IMR-90 (cell line): Measurements from ENCODE around the gene PXN. TPM values are rescaled to one million over a fixed set of nuclear protein-coding genes. Genes with fewer than 3 reads are reported as not detected.

Experiments
- ATAC-seq: fragments of 200-7000 bp; cut with Tn5 transposase; 2 replicates; pipeline ENCODE4 v1.9.1; 2020; ENCODE audit warnings: low read depth, mild to moderate bottlenecking, moderate library complexity
- BruUV-seq: library from RNA; stranded (reverse); fragments of 400-500 nt; replicated peaks from 2 replicates; lab custom pipeline; 2021; lab: Mats Ljungman, UMichigan
- CTCF ChIA-PET: fragments of 300-600 bp; formaldehyde crosslinking; extraction: SDS; loops from one replicate; lab custom pipeline; 2021; ENCODE audit warnings: antibody characterized with exemption; lab: Yijun Ruan, JAX
- POLR2A ChIA-PET: fragments of 300-600 bp; sonication (Branson Sonifier 250); formaldehyde crosslinking; loops from one replicate; lab custom pipeline; 2022; ENCODE audit warnings: antibody characterized with exemption; ENCODE audit not compliant: unreplicated experiment; lab: Charles Lee
- DNase-seq: peaks from one replicate; pipeline ENCODE4 v3.0.0; 2013
- H2AFZ ChIP-seq: replicated peaks from 2 replicates; pipeline ENCODE3; 2013; ENCODE audit warnings: low read length, mild to moderate bottlenecking; ENCODE audit not compliant: poor library complexity
- H2AK5ac ChIP-seq: 2 replicates; pipeline ENCODE4 v1.6.1; 2013; ENCODE audit warnings: low read depth, low read length, inconsistent platforms
- H2AK9ac ChIP-seq: replicated peaks from 2 replicates; pipeline ENCODE3; 2013; ENCODE audit warnings: mild to moderate bottlenecking, low read depth, low read length, moderate library complexity; ENCODE audit not compliant: poor library complexity
- H2BK120ac ChIP-seq: 2 replicates; pipeline ENCODE4 v1.6.1; 2013; ENCODE audit warnings: low read depth, low read length, inconsistent platforms
- H2BK15ac ChIP-seq: 3 replicates; pipeline ENCODE4 v1.6.1; 2013; ENCODE audit warnings: low read depth, low read length, inconsistent platforms
- H2BK20ac ChIP-seq: 2 replicates; pipeline ENCODE4 v1.6.1; 2013; ENCODE audit warnings: low read depth, mild to moderate bottlenecking, inconsistent platforms, low read length, moderate library complexity
- H2BK5ac ChIP-seq: 2 replicates; pipeline ENCODE4 v1.6.1; 2013; ENCODE audit warnings: mild to moderate bottlenecking, low read depth, low read length, inconsistent platforms; ENCODE audit not compliant: poor library complexity, severe bottlenecking
- H3K14ac ChIP-seq: replicated peaks from 2 replicates; pipeline ENCODE4 v1.6.1; 2013; ENCODE audit warnings: low read depth, low read length, inconsistent platforms
- H3K18ac ChIP-seq: 2 replicates; pipeline ENCODE4 v1.6.1; 2013; ENCODE audit warnings: low read depth, low read length, control low read depth
- H3K23ac ChIP-seq: 2 replicates; pipeline ENCODE4 v1.6.1; 2013; ENCODE audit warnings: low read depth, low read length, inconsistent platforms
- H3K27ac ChIP-seq: 2 replicates; pipeline ENCODE4 v1.5.1; 2013; ENCODE audit warnings: mild to moderate bottlenecking, control low read depth, low read length; ENCODE audit not compliant: insufficient read depth
- H3K27me3 ChIP-seq: 2 replicates; pipeline ENCODE4 v1.6.1; 2013; ENCODE audit warnings: low read length; ENCODE audit not compliant: control insufficient read depth, insufficient read depth
- H3K36me3 ChIP-seq: 2 replicates; pipeline ENCODE4 v1.6.1; 2013; ENCODE audit warnings: low read length, mixed read lengths; ENCODE audit not compliant: control insufficient read depth, insufficient read depth
- H3K4ac ChIP-seq: 2 replicates; pipeline ENCODE4 v1.6.1; 2013; ENCODE audit warnings: low read depth, low read length, inconsistent platforms
- H3K4me1 ChIP-seq: 2 replicates; pipeline ENCODE4 v1.6.1; 2013; ENCODE audit warnings: low read length, mixed read lengths; ENCODE audit not compliant: control insufficient read depth, insufficient read depth
- H3K4me2 ChIP-seq: 2 replicates; pipeline ENCODE4 v1.6.1; 2013; ENCODE audit warnings: low read depth, mild to moderate bottlenecking, control low read depth, low read length, moderate library complexity
- H3K4me3 ChIP-seq: 2 replicates; pipeline ENCODE4 v1.5.1; 2013; ENCODE audit warnings: low read depth, mild to moderate bottlenecking, control low read depth, low read length, moderate library complexity; ENCODE audit not compliant: insufficient read depth
- H3K56ac ChIP-seq: 2 replicates; pipeline ENCODE4 v1.6.1; 2013; ENCODE audit warnings: low read length, inconsistent platforms; ENCODE audit not compliant: insufficient read depth; ENCODE audit errors: extremely low read depth
- H3K79me1 ChIP-seq, 2 experiments: 2 replicates each; pipeline ENCODE4 v1.6.1; 2013; ENCODE audit warnings: low read length in 2 of 2, inconsistent platforms in 1 of 2, low read depth in 1 of 2
- H3K9ac ChIP-seq: 2 replicates; pipeline ENCODE4 v1.6.1; 2013; ENCODE audit warnings: low read depth, low read length, control low read depth
- H3K9me1 ChIP-seq: 2 replicates; pipeline ENCODE4 v1.6.1; 2013; ENCODE audit warnings: low read length, inconsistent platforms; ENCODE audit not compliant: insufficient read depth
- H3K9me3 ChIP-seq: 2 replicates; pipeline ENCODE4 v1.6.1; 2013; ENCODE audit warnings: low read length; ENCODE audit not compliant: control insufficient read depth, insufficient read depth
- H4K20me1 ChIP-seq: 2 replicates; pipeline ENCODE4 v1.6.1; 2013; ENCODE audit warnings: low read length, inconsistent platforms; ENCODE audit not compliant: insufficient read depth
- H4K5ac ChIP-seq: 2 replicates; pipeline ENCODE4 v1.6.1; 2013; ENCODE audit warnings: mild to moderate bottlenecking, low read depth, low read length, control low read depth
- H4K8ac ChIP-seq, 2 experiments: 2 replicates each; pipeline ENCODE4 v1.6.1; 2013; ENCODE audit warnings: low read depth in 2 of 2, low read length in 2 of 2, control low read depth in 1 of 2, inconsistent platforms in 1 of 2
- H4K91ac ChIP-seq: 2 replicates; pipeline ENCODE4 v1.6.1; 2013; ENCODE audit warnings: low read depth, low read length, inconsistent platforms; ENCODE audit not compliant: insufficient read depth
- MXI1 ChIP-seq: IDR thresholded peaks from 2 replicates; pipeline ENCODE4 v1.6.1; 2012; ENCODE audit warnings: low read depth, mild to moderate bottlenecking, low read length, moderate library complexity, borderline replicate concordance
- NFE2L2 ChIP-seq: fragments of 150-350 bp; IDR thresholded peaks from 2 replicates; pipeline ENCODE4 v1.6.1; 2016; ENCODE audit warnings: low read depth, mild to moderate bottlenecking, low read length
- RCOR1 ChIP-seq: IDR thresholded peaks from 2 replicates; pipeline ENCODE4 v1.6.1; 2012; ENCODE audit warnings: mild to moderate bottlenecking, low read length, improper control_type of control experiment; ENCODE audit not compliant: insufficient replicate concordance
- WGBS, 2 experiments: methylation state at CpG; one replicate each; pipeline versions ENCODE4 v1.1.5 to v1.1.7; 2013; ENCODE audit warnings: missing lambda C conversion rate in 2 of 2; ENCODE audit not compliant: insufficient read length in 1 of 2; ENCODE audit errors: extremely low coverage in 2 of 2; 5-methylcytosine and 5-hydroxymethylcytosine counted together
- dilution Hi-C: fragments of 300-500 bp; cut with HindIII; formaldehyde crosslinking; loops from one replicate; pipeline ENCODE4 v1.14.3; 2018; ENCODE audit warnings: low sequenced_read_pairs; ENCODE audit not compliant: unreplicated experiment
- in situ Hi-C: fragments of 300-500 bp; cut with MboI; formaldehyde crosslinking; loops from 3 replicates; pipeline ENCODE4 v1.14.3; 2019; ENCODE audit warnings: low sequenced_read_pairs, inconsistent platforms, mixed read lengths
- intact Hi-C: fragments of 100-400 bp; cut with micrococcal nuclease; formaldehyde crosslinking; loops from 2 replicates; pipeline ENCODE4 v1.10.0; 2022
- polyA plus RNA-seq, 3 experiments: library from polyadenylated mRNA; depleted of rRNA; stranded (reverse); fragments of >200 nt; gene quantifications; 2 replicates each; pipeline ENCODE4 v1.2.3, GENCODE V29; 2012; ENCODE audit warnings: low replicate concordance in 1 of 3
- total RNA-seq: library from RNA; depleted of rRNA; stranded (reverse); fragments of >200 nt; gene quantifications from 2 replicates; pipeline ENCODE4 v1.2.3, GENCODE V29; 2012
- TF ChIP-seq, protein P1 (sequence below): fragments of 150-350 bp; IDR thresholded peaks from 2 replicates; pipeline ENCODE4 v1.6.1; 2017; ENCODE audit warnings: mild to moderate bottlenecking, antibody characterized with exemption, low read length, low read depth
- TF ChIP-seq, protein P2 (sequence below): conservative IDR thresholded peaks from 2 replicates; pipeline ENCODE4 v1.5.1; 2012; ENCODE audit warnings: mild to moderate bottlenecking, low read depth, low read length, improper control_type of control experiment

PXN gene
- total and polyA plus RNA-seq, 2 of the 4 experiments (the other 2 are of a cell fraction): 46.6 to 134 TPM

DNA sequence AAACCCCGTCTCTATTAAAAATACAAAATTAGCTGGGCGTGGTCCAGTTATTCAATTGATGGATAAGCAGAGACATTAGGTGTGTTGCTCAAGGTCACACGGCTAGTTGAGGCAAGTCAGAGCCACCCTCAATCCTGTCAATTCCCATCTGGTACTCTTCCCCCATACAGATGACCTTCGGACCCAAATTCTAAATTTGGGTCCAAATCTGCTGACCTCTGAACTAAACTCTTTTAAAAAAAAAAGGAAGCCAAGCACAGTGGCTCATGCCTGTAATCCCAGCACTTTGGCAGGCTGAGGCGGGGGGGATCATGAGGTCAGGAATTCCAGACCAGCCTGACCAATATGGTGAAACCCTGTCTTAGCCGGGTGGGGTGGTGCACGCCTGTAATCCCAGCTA is 94.9 kb downstream of the PXN start:
- H3K56ac ChIP-seq: no peak overlapping the region
- no TSS peak for BruUV-seq
- H3K23ac ChIP-seq: no peak overlapping the region
- ATAC-seq (no peak), DNase-seq (no peak)
- H2AK9ac ChIP-seq: no peak overlapping the region
- H2BK15ac ChIP-seq: no peak overlapping the region
- H3K79me1 ChIP-seq: peaks cover 8% of the 10 kb centered on the region in 2 experiments; a peak in 3 of 4 replicates
- dilution Hi-C loops (no loop called here), intact Hi-C loops (no loop called here), in situ Hi-C loops (no loop called here)
- no peak overlapping the region for H4K91ac ChIP-seq
- no peak overlapping the region for H3K9ac ChIP-seq
- ChIA-PET CTCF (no interaction called here), POLR2A (no interaction called here)
- no peaks in the 10 kb centered on the region for H3K9me3 ChIP-seq
- no peak overlapping the region for H2BK5ac ChIP-seq
- H3K27me3 ChIP-seq: no peaks in the 10 kb centered on the region
- no peak overlapping the region for H3K14ac ChIP-seq
- no peak overlapping the region for H4K5ac ChIP-seq
- H2BK120ac ChIP-seq: no peak overlapping the region
- H3K4me3 ChIP-seq: no peak overlapping the region
- no peaks in the 10 kb centered on the region for H3K9me1 ChIP-seq
- H3K4me1 ChIP-seq: no peaks in the 10 kb centered on the region
- no peaks in the 10 kb centered on the region; the same call in 1 of the 2 replicates for H4K20me1 ChIP-seq
- peaks cover 58% of the 10 kb centered on the region for H3K36me3 ChIP-seq
- no peak overlapping the region for H3K4me2 ChIP-seq
- no peak overlapping the region for H3K4ac ChIP-seq
- TF ChIP-seq MXI1 (no peak), RCOR1 (no peak), NFE2L2 (no peak)
- TF ChIP-seq, protein P1, sequence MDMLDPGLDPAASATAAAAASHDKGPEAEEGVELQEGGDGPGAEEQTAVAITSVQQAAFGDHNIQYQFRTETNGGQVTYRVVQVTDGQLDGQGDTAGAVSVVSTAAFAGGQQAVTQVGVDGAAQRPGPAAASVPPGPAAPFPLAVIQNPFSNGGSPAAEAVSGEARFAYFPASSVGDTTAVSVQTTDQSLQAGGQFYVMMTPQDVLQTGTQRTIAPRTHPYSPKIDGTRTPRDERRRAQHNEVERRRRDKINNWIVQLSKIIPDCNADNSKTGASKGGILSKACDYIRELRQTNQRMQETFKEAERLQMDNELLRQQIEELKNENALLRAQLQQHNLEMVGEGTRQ: no peak
- TF ChIP-seq, protein P2, sequence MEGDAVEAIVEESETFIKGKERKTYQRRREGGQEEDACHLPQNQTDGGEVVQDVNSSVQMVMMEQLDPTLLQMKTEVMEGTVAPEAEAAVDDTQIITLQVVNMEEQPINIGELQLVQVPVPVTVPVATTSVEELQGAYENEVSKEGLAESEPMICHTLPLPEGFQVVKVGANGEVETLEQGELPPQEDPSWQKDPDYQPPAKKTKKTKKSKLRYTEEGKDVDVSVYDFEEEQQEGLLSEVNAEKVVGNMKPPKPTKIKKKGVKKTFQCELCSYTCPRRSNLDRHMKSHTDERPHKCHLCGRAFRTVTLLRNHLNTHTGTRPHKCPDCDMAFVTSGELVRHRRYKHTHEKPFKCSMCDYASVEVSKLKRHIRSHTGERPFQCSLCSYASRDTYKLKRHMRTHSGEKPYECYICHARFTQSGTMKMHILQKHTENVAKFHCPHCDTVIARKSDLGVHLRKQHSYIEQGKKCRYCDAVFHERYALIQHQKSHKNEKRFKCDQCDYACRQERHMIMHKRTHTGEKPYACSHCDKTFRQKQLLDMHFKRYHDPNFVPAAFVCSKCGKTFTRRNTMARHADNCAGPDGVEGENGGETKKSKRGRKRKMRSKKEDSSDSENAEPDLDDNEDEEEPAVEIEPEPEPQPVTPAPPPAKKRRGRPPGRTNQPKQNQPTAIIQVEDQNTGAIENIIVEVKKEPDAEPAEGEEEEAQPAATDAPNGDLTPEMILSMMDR: no peak
- H3K18ac ChIP-seq: no peak overlapping the region
- H2AK5ac ChIP-seq: no peak overlapping the region
- WGBS, 2 experiments: no CpG with 5 or more reads among the region's 7 CpGs
- no peak overlapping the region for H4K8ac ChIP-seq
- no peak overlapping the region for H2AFZ ChIP-seq
- H3K27ac ChIP-seq: no peak overlapping the region
- no peak overlapping the region for H2BK20ac ChIP-seq
